Suprapubic skin (tissue), 4 donors: ENCODE measurements around the gene CC2D1A. TPM values are rescaled to one million over a fixed set of nuclear protein-coding genes. Genes with fewer than 3 reads are reported as not detected.

Source experiments
- DNase-seq, 2 donors: peaks; one replicate each; pipeline ENCODE4 v3.0.0-alpha.2; 2019; ENCODE audit warnings: low spot score in 2 of 2
- H3K27ac ChIP-seq: fragments of 200-600 bp; sonication (generic); one replicate; pipeline ENCODE4 v1.5.1; 2019
- H3K27me3 ChIP-seq: fragments of 200-600 bp; sonication (generic); one replicate; pipeline ENCODE4 v1.5.1; 2019
- H3K36me3 ChIP-seq: fragments of 200-600 bp; sonication (generic); one replicate; pipeline ENCODE4 v1.5.1; 2019
- H3K4me1 ChIP-seq: fragments of 200-600 bp; sonication (generic); one replicate; pipeline ENCODE4 v1.5.1; 2019
- H3K4me3 ChIP-seq: fragments of 200-600 bp; sonication (generic); one replicate; pipeline ENCODE4 v1.5.1; 2019; ENCODE audit warnings: mild to moderate bottlenecking
- H3K9me3 ChIP-seq: fragments of 200-600 bp; sonication (generic); one replicate; pipeline ENCODE4 v1.5.1; 2019
- EP300 ChIP-seq: sonication (generic); formaldehyde crosslinking; IDR thresholded peaks from one replicate; pipeline ENCODE4 v1.6.1; 2017; ENCODE audit warnings: antibody characterized with exemption
- POLR2A ChIP-seq, 2 donors: fragments of 450-650 bp; IDR thresholded peaks; one replicate each; pipeline ENCODE4 v1.6.1; 2017; ENCODE audit warnings: antibody characterized with exemption in 2 of 2, mild to moderate bottlenecking in 2 of 2, moderate library complexity in 2 of 2
- POLR2AphosphoS5 ChIP-seq, 3 donors: sonication (generic); formaldehyde crosslinking; IDR thresholded peaks; one replicate each; pipeline ENCODE4 v1.6.1; 2017; ENCODE audit warnings: antibody characterized with exemption in 3 of 3
- WGBS: methylation state at CpG from one replicate; pipeline ENCODE4 v1.1.5; 2018; 5-methylcytosine and 5-hydroxymethylcytosine counted together
- total RNA-seq, 4 donors: library from RNA; depleted of rRNA; stranded (reverse); fragments of >200 nt; gene quantifications; one replicate each; pipeline ENCODE4 v1.1.0, GENCODE V29; 2016
- TF ChIP-seq, protein P1 (sequence below), 2 donors: fragments of 200-600 bp in 1 of 2; fragments of 450-650 bp in 1 of 2; sonication (generic) in 1 of 2; IDR thresholded peaks; one replicate each; pipeline ENCODE4 v1.5.1; 2016 to 2019; ENCODE audit warnings: antibody characterized with exemption in 2 of 2, mild to moderate bottlenecking in 1 of 2, moderate library complexity in 1 of 2

Gene CC2D1A
- total RNA-seq, 4 donors from 2014 or later: 48.0 to 94.9 (median 66.7) TPM

DNA sequence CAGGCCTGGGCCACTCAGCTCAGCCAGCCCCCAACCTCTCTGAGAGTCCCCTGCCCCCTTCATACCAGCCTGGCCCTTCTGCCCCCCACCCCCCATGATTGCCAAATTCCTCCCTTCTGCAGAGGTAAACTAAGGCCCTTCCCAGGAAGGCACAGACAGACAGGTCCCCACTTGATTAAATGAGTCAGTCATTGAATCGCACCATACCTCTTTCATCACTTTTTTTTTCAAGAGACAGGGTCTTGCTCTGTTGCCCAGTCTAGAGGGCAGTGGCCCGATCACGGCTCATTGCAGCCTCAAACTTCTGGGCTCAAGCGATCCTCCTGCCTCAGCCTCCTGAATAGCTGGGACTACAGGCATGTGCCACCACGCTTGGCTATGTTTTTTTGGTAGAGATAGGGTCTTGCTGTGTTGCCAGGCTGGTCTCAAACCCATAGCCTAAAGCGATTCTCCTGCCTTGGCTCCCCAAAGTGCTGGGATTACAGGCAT lies 26.2 kb downstream of the CC2D1A start:
- TF ChIP-seq EP300 (no peak), POLR2AphosphoS5 (IDR thresholded peaks at IDR 0.05) (no peak), POLR2A (IDR thresholded peaks at IDR 0.05) (no peak)
- TF ChIP-seq, protein P1, sequence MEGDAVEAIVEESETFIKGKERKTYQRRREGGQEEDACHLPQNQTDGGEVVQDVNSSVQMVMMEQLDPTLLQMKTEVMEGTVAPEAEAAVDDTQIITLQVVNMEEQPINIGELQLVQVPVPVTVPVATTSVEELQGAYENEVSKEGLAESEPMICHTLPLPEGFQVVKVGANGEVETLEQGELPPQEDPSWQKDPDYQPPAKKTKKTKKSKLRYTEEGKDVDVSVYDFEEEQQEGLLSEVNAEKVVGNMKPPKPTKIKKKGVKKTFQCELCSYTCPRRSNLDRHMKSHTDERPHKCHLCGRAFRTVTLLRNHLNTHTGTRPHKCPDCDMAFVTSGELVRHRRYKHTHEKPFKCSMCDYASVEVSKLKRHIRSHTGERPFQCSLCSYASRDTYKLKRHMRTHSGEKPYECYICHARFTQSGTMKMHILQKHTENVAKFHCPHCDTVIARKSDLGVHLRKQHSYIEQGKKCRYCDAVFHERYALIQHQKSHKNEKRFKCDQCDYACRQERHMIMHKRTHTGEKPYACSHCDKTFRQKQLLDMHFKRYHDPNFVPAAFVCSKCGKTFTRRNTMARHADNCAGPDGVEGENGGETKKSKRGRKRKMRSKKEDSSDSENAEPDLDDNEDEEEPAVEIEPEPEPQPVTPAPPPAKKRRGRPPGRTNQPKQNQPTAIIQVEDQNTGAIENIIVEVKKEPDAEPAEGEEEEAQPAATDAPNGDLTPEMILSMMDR (IDR thresholded peaks at IDR 0.05): no peak

DNA sequence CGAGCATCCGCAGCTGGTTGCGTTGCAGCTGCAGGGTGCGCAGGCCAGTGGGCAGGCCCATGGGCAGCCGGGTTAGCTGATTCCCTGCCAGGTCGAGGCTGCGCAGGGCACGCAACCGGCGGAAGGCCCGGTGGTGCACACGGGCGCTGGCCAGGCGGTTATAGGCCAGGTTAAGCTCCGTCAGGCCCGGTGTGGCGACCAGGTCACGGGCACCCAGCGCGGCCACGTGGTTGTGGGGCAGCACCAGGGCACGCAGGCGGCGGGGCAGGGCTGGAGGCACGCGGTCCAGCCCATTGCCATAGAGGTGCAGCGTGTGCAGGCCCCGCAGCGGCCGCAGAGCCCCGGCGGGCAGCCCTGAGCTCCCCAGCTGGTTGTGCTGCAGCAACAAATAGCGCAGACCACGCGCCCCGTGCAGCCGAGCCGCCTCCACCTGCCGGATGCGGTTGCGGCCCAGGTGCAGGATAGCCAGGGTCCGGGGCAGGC lies 27.0 kb downstream of the CC2D1A start:
- Histone ChIP-seq H3K27me3 (peaks cover 4% of the 10 kb centered on the region), H3K9me3 (no peaks in the 10 kb centered on the region), H3K4me1 (peaks cover 7% of the 10 kb centered on the region)

More for the DNA sequence above, 26.2 kb downstream of the CC2D1A start:
- DNase-seq: no peak
- H3K4me1 ChIP-seq: no peaks in the 10 kb centered on the region
- peaks cover 30% of the 10 kb centered on the region for H3K36me3 ChIP-seq
- H3K27ac ChIP-seq: no peak overlapping the region
- H3K27me3 ChIP-seq: no peaks in the 10 kb centered on the region
- 80% methylated on average over 6 of the region's 6 CpGs for WGBS
- no peaks in the 10 kb centered on the region for H3K9me3 ChIP-seq
- no peak overlapping the region for H3K4me3 ChIP-seq

DNA sequence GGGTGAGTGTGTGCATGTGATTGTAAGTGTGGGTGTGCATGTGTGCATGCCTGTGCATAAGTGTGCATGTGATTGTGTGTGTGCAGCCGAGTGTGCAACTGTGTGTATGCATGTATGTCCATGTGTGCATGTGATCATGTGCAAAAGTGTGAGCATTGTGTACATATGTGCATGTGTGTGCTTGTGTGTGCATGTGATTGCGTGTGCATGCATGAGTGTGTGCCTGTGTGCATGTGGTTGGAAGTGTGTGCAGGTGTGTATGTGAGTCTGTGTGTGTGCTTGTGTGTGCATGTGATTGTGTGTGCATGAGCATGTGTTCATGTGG lies 28.7 kb downstream of the CC2D1A start:
- TF ChIP-seq POLR2A (IDR thresholded peaks at IDR 0.05) (no peak), POLR2AphosphoS5 (IDR thresholded peaks at IDR 0.05) (no peak), EP300 (no peak)
- TF ChIP-seq, protein P1 (IDR thresholded peaks at IDR 0.05): no peak
- no peak for DNase-seq
- peaks cover 9% of the 10 kb centered on the region for H3K27me3 ChIP-seq
- H3K36me3 ChIP-seq: peaks cover 20% of the 10 kb centered on the region
- no peak overlapping the region for H3K4me3 ChIP-seq
- H3K27ac ChIP-seq: no peak overlapping the region
- no peaks in the 10 kb centered on the region for H3K9me3 ChIP-seq
- peaks cover 15% of the 10 kb centered on the region for H3K4me1 ChIP-seq
- 82% methylated on average over 2 of the region's 2 CpGs for WGBS

More for the DNA sequence above, 27.0 kb downstream of the CC2D1A start:
- no peak for DNase-seq
- Histone ChIP-seq H3K4me3 (no peak overlapping the region), H3K27ac (no peak overlapping the region), H3K36me3 (peaks cover 24% of the 10 kb centered on the region)
- TF ChIP-seq POLR2AphosphoS5 (IDR thresholded peaks at IDR 0.05) (no peak), POLR2A (IDR thresholded peaks at IDR 0.05) (no peak), EP300 (no peak)
- TF ChIP-seq, protein P1 (IDR thresholded peaks at IDR 0.05): no peak
- WGBS: 100% methylated on average over 1 of the region's 42 CpGs

DNA sequence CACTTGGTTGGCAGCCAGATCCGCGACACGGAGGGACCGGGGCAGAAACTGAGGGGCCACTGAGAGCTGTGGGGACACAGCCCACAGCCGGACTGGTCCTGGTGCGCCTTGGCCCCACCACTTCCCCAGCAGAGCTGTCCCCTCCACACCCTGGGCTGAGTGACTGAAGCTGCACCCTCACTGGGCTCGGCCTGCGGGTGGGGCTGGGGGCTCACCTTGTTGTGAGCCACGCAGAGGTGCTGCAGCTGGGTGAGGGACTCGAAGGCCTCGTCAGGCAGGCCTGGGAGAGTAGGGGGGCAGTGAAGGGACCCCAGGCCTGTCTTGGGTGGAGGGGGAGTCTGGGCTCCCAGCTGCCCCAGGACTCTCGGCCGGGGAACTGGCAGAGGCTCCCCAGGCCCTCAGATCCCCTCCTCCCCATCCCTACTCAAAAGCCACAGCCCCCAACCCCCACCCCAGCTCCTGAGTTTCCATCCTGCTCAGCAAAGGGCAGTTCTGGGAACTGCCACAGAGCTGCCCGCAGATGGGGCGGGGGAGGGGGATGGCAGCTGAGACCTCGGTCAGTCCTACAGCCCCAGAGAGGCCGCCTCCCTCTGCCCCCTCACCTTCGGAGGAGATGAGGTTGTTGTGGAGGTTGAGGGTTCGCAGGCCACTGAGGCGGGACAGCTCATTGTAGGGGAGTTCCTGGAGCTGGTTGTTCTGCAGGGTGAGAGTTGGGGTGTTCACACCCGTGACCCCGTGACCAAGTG lies 29.9 kb downstream of the CC2D1A start:
- H3K27me3 ChIP-seq: peaks cover 9% of the 10 kb centered on the region
- H3K4me1 ChIP-seq: peaks cover 15% of the 10 kb centered on the region
- peaks cover 9% of the 10 kb centered on the region for H3K36me3 ChIP-seq
- TF ChIP-seq POLR2A (IDR thresholded peaks at IDR 0.05): no peak
- TF ChIP-seq, protein P1 (IDR thresholded peaks at IDR 0.05): no peak
- TF ChIP-seq EP300: no peak
- no peak for TF ChIP-seq POLR2AphosphoS5 (IDR thresholded peaks at IDR 0.05)
- 89% methylated on average over 4 of the region's 22 CpGs for WGBS
- no peak overlapping the region for H3K27ac ChIP-seq
- H3K4me3 ChIP-seq: no peak overlapping the region
- H3K9me3 ChIP-seq: no peaks in the 10 kb centered on the region
- DNase-seq: no peak

GRCh38 chr19:13937479-13938300 lies 31.7 kb downstream of the CC2D1A start:
- H3K36me3 ChIP-seq: no peaks in the 10 kb centered on the region
- 31% methylated on average over 9 of the region's 29 CpGs for WGBS
- H3K27ac ChIP-seq: no peak overlapping the region
- TF ChIP-seq POLR2A (IDR thresholded peaks at IDR 0.05) (no peak), EP300 (no peak), POLR2AphosphoS5 (IDR thresholded peaks at IDR 0.05) (no peak)
- TF ChIP-seq, protein P1 (IDR thresholded peaks at IDR 0.05): no peak
- H3K4me3 ChIP-seq: peak overlapping the region; percentile 33
- no peaks in the 10 kb centered on the region for H3K9me3 ChIP-seq
- peaks cover 9% of the 10 kb centered on the region for H3K27me3 ChIP-seq
- peaks cover 15% of the 10 kb centered on the region for H3K4me1 ChIP-seq
- DNase-seq: no peak
